GM19455 (cell line): ENCODE measurements around the gene OR2T12.
"Not testable (repeated sequence)": the region's sequence is repeated elsewhere in the genome, so short reads cannot be mapped to it uniquely, and the experiment has no call there.

Experiments used
- ATAC-seq: cut with Tn5 transposase; IDR thresholded peaks from one replicate; pipeline ENCODE4 v1.9.1; 2021; ENCODE audit not compliant: unreplicated experiment

Gene OR2T12

GRCh38 chr1:248303324-248303723 lies at the start of gene OR2T12:
Gene OR2T12 (minus strand): TSS chr1:248303424. CDS start chr1:248295578, 7,846 bp downstream.
- ATAC-seq: no peak

DNA sequence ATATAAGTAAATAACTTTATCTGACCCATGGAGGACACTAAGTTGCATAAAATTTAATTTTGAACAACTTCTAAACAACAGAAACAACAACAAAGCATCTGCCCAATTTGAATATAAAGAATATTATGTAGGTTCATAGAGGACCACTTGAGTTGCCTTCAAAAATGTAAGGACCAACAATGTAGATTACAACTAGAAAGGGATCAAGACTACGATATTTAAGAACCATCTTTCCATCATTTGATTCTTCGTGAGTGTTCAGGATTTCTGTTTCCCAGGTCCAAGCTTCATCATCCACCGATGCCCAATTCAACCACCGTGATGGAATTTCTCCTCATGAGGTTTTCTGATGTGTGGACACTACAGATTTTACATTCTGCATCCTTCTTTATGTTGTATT lies 45.3 kb upstream of the OR2T12 start, which contains the start of gene OR14C36:
Gene OR14C36 (plus strand): TSS at position 301 of the 400 bp plus-strand sequence. CDS start 0 bp downstream, at position 301.
- no peak for ATAC-seq

- no peak for ATAC-seq
Measured at GRCh38 chr1:248343451-248343850, 40.2 kb upstream of the OR2T12 start.

DNA sequence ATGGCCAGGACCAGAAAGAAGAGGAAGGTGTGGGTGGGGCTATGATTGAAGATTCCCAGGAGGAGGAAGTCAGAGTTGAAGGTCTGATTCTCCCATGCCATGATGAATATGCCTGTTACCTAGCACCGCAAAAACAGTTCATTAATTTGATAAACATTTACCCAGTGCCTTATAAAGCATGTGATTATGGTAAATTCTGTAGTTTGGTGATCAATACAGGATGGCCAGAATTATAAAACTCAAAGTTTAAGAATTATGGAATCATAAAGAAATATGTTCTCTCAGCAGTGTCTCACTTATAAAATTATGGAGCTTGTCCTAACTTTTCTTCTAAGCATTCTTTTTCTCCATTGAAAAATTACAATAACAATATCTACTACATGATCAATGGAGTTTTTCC lies 21.2 kb upstream of the OR2T12 start, which contains the start of gene OR2M7:
Gene OR2M7 (minus strand): TSS at position 101 of the 400 bp plus-strand sequence. CDS start 0 bp downstream, at position 101.
- no peak for ATAC-seq

DNA sequence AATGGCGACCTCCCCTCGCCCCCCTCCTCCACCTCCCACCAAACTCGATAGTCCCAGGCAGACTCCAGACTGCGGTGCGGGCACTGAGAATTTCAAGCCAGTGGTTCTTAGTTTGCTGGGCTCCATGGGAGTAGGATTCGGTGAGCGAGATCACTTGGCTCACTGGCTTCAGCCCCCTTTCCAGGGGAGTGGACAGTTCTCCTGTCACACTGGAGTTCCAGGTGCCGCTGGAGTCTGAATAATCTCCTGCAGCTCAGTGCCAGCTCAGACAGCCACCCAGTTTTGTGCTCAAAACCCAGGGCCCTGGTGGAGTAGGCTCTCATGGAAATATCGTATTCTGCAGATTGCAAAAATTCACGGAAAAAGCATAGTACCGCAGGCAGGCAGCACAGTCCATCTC lies 13.6 kb upstream of the OR2T12 start:
- no peak for ATAC-seq

GRCh38 chr1:248306740-248307139 lies 3.5 kb upstream of the OR2T12 start:
- ATAC-seq: not testable (repeated sequence)

DNA sequence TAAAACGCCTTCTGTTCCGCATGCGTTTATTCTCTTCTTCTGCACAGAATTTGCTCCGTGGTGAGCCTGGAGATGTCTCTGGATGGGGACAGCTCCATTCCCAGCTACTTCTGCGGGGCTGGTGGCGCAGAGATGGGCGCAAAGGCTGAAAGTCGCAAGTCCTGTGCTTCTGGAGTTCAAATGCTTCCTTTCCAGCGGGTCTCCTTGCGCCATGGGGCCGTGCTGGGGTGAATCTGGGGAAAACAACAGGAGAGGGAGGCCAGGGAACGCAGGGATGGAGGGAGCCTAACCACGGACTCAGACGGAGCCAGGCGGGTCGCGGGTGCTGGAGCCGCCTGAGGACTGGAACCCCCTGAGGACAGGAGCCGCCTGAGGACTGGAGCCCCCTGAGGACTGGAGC lies 2.9 kb upstream of the OR2T12 start:
- ATAC-seq: no peak

GRCh38 chr1:248305672-248306071 lies 2.4 kb upstream of the OR2T12 start:
- ATAC-seq: not testable (repeated sequence)

GRCh38 chr1:248288391-248288790 lies 14.8 kb downstream of the OR2T12 start:
- no peak for ATAC-seq

- no peak for ATAC-seq
Measured at GRCh38 chr1:248277876-248278275, 25.3 kb downstream of the OR2T12 start, which contains the start of gene OR2T33. Gene OR2T33 (minus strand): TSS chr1:248277976. CDS start chr1:248273814, 4,162 bp downstream.

GRCh38 chr1:248273225-248273624 lies 30.0 kb downstream of the OR2T12 start:
- not testable (repeated sequence) for ATAC-seq

- ATAC-seq: no peak
Measured at GRCh38 chr1:248268178-248268577, 35.0 kb downstream of the OR2T12 start.

- not testable (repeated sequence) for ATAC-seq
Measured at GRCh38 chr1:248259309-248259708, 43.9 kb downstream of the OR2T12 start.

DNA sequence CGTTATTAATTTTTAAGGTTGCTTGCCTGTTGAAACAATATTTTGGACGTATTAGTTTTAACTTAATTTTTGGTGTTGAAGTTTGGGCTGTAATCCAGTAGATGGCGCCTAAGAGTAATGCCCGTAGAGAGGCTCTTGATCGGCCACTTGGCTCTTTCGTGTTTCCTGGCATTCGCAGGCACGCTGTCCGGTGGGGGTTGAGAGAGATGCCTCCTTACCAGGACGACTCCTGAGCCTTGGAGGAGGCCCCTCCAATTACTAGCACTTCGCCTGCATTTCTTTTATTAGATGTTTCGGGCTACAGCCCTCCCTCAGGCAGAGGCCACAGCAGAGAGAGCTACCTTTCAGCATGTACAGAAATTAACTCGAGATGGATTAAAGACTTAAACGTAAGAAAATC lies 60.0 kb downstream of the OR2T12 start:
- peak; percentile 83 for ATAC-seq
